Activated CD8-positive, alpha-beta T cell treated with anti-CD3 and anti-CD28 coated beads for 36 hours (primary cell): ENCODE measurements around the gene LAMA3. TPM values are rescaled to one million over a fixed set of nuclear protein-coding genes. Genes with fewer than 3 reads are reported as not detected.

Experiments used
- ATAC-seq: fragments of 200-7000 bp; cut with Tn5 transposase; one replicate; pipeline ENCODE4 v1.10.0; 2021; ENCODE audit warnings: mild to moderate bottlenecking, moderate library complexity
- CTCF ChIA-PET: fragments of 350-600 bp; sonication (Branson Sonifier 250); formaldehyde crosslinking; loops from one replicate; lab custom pipeline; 2021; ENCODE audit warnings: antibody characterized with exemption; lab: Charles Lee
- POLR2A ChIA-PET: fragments of 350-600 bp; sonication (Branson Sonifier 250); formaldehyde crosslinking; loops from one replicate; lab custom pipeline; 2021; ENCODE audit warnings: antibody characterized with exemption; lab: Charles Lee
- DNase-seq: peaks from one replicate; pipeline ENCODE4 v3.0.0-alpha.2; 2020
- H3K27ac Mint-ChIP-seq: one replicate; pipeline ENCODE4 v1.8.0; 2021; ENCODE audit warnings: mild to moderate bottlenecking, mixed read lengths
- H3K27me3 Mint-ChIP-seq: one replicate; pipeline ENCODE4 v1.8.0; 2021; ENCODE audit warnings: mixed read lengths
- H3K36me3 Mint-ChIP-seq: one replicate; pipeline ENCODE4 v1.8.0; 2021; ENCODE audit warnings: low read depth, mixed read lengths
- H3K4me1 Mint-ChIP-seq: one replicate; pipeline ENCODE4 v1.8.0; 2021; ENCODE audit warnings: low read depth, mixed read lengths
- H3K4me3 Mint-ChIP-seq: one replicate; pipeline ENCODE4 v1.8.0; 2021; ENCODE audit warnings: mild to moderate bottlenecking, moderate library complexity, mixed read lengths
- H3K9me3 Mint-ChIP-seq: one replicate; pipeline ENCODE4 v1.8.0; 2021; ENCODE audit warnings: mixed read lengths
- CTCF ChIP-seq: fragments of 200-600 bp; IDR thresholded peaks from one replicate; pipeline ENCODE4 v1.8.0; 2022; ENCODE audit warnings: antibody characterized with exemption, mild to moderate bottlenecking
- intact Hi-C: fragments of 100-400 bp; cut with micrococcal nuclease; formaldehyde crosslinking; loops from one replicate; pipeline ENCODE4 v1.10.0; 2022
- total RNA-seq, 2 experiments: library from RNA; stranded (reverse); gene quantifications; one replicate each; pipeline ENCODE4 v1.2.3, GENCODE V29; 2021

LAMA3 gene
- total RNA-seq, 2 experiments from 2014 or later, result 0.05 TPM; not detected in 1

- ATAC-seq (no peak), DNase-seq (no peak)
- no peaks in the 10 kb centered on the region for H3K27me3 Mint-ChIP-seq
- intact Hi-C loops, result no loop called here
- ChIA-PET CTCF (interaction anchor here (1.1 kb wide), 1 partner anchor 9 kb away, joined by 3 read pairs; no protein-coding TSS in a partner anchor), POLR2A (interaction anchor here (0.8 to 1.4 kb wide), 2 partner anchors 15 to 106 kb away, joined by 3 read pairs; no protein-coding TSS in a partner anchor)
- H3K36me3 Mint-ChIP-seq, result peaks cover 7% of the 10 kb centered on the region
- H3K27ac Mint-ChIP-seq, result no peak overlapping the region
- no peak for TF ChIP-seq CTCF
- no peak overlapping the region for H3K4me3 Mint-ChIP-seq
- peaks cover 41% of the 10 kb centered on the region for H3K4me1 Mint-ChIP-seq
- H3K9me3 Mint-ChIP-seq, result peaks cover 4% of the 10 kb centered on the region
These were observed 293.9 kb downstream of the LAMA3 start for GRCh38 chr18:23983112-23983511.

DNA sequence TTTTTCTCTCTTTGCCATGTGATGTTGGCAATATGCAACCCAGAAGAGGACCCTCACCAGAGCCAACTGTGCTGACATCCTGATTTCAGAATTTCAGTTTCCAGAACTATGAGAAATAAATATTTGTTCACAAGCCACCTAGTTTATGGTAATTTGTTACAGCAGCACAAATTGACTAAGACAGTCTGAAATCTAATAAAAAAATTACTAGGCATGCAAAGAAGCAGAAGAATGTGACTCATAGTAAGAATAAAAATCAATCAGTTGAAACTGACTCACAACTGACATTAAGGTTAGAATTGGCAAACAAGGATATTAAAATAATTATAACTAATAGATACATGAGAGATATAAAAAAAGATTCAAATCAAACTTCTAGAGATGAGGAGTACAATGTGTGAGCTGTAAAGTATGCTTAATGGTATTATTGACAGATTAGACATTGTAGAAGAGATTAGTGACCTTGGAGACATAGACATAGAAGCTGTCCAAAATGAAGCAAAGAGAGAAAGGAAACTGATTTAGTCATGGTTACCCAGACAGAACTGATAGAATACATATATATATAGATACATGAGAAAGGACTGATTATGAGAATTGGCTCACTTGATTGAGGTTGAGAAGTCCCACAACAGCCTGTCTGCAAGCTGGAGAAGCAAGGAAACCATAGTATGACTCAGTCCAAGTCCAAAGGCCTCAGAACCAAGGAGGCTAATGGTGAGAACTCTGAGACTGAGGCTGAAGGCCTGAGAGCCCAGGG, 297.5 kb downstream of the LAMA3 start:
- Mint-ChIP-seq H3K27me3 (no peaks in the 10 kb centered on the region), H3K4me1 (peaks cover 53% of the 10 kb centered on the region), H3K27ac (peak overlapping the region; percentile 75), H3K36me3 (peaks cover 8% of the 10 kb centered on the region), H3K4me3 (no peak overlapping the region), H3K9me3 (peaks cover 4% of the 10 kb centered on the region)
- ATAC-seq (peak; percentile 72), DNase-seq (no peak)
- POLR2A ChIA-PET, result interaction anchor here (1.2 to 1.3 kb wide), 2 partner anchors 16 to 69 kb away, joined by 3 to 5 read pairs; no protein-coding TSS in a partner anchor
- CTCF ChIA-PET, result interaction anchor here (1.4 kb wide), 1 partner anchor 9 kb away, joined by 5 read pairs; no protein-coding TSS in a partner anchor
- intact Hi-C loops, result no loop called here
- TF ChIP-seq CTCF, result no peak

- DNase-seq (no peak), ATAC-seq (no peak)
- peaks cover 68% of the 10 kb centered on the region for H3K4me1 Mint-ChIP-seq
- ChIA-PET POLR2A (interaction anchor here (0.7 to 1.0 kb wide), 2 partner anchors 20 to 22 kb away, joined by 3 read pairs; no protein-coding TSS in a partner anchor), CTCF (interaction anchor here (0.8 to 4.1 kb wide), 4 partner anchors 15 to 24 kb away, joined by 3 to 12 read pairs (median 3); no protein-coding TSS in a partner anchor)
- no peak overlapping the region for H3K4me3 Mint-ChIP-seq
- peaks cover 4% of the 10 kb centered on the region for H3K9me3 Mint-ChIP-seq
- no peak for TF ChIP-seq CTCF
- H3K27ac Mint-ChIP-seq, result no peak overlapping the region
- peaks cover 8% of the 10 kb centered on the region for H3K36me3 Mint-ChIP-seq
- intact Hi-C loops, result no loop called here
- no peaks in the 10 kb centered on the region for H3K27me3 Mint-ChIP-seq
These were observed 301.5 kb downstream of the LAMA3 start for GRCh38 chr18:23990474-23991410.

- H3K27ac Mint-ChIP-seq, result peak overlapping the region; percentile 87
These were observed 303.1 kb downstream of the LAMA3 start for GRCh38 chr18:23992089-23992940.

More at GRCh38 chr18:23992089-23992940, 303.1 kb downstream of the LAMA3 start:
- Mint-ChIP-seq H3K4me1 (peaks cover 53% of the 10 kb centered on the region), H3K9me3 (no peaks in the 10 kb centered on the region), H3K27me3 (no peaks in the 10 kb centered on the region), H3K4me3 (peak overlapping the region; percentile 60), H3K36me3 (peaks cover 2% of the 10 kb centered on the region)
- DNase-seq (peak; percentile 63), ATAC-seq (peak; percentile 92)
- POLR2A ChIA-PET, result interaction anchor here (1.0 to 1.6 kb wide), 5 partner anchors 14 to 153 kb away, joined by 3 to 7 read pairs (median 3); partner anchors contain the start of gene TTC39C
- TF ChIP-seq CTCF, result no peak
- intact Hi-C loops, result loop anchor here (2.0 kb wide), 1 partner anchor 20 kb away; no protein-coding TSS in a partner anchor
- CTCF ChIA-PET, result interaction anchor here (1.4 to 4.1 kb wide), 2 partner anchors 23 to 26 kb away, joined by 4 to 12 read pairs; no protein-coding TSS in a partner anchor
